ENCODE results near the gene SRSF6. TPM values are rescaled to one million over a fixed set of nuclear protein-coding genes. Genes with fewer than 3 reads are reported as not detected.

The SRSF6 gene
- total and polyA plus RNA-seq, 2 of the 4 experiments (the other 2 are of a cell fraction), result 72.4 to 134 TPM

- Histone ChIP-seq H4K20me1 (ENCODE audit: insufficient read depth, low read length) (peaks cover 75% of the 10 kb centered on the region), H2AK5ac (ENCODE audit: low read depth, low read length) (no peak overlapping the region), H3K14ac (replicated peaks; ENCODE audit: low read depth, low read length) (no peak overlapping the region), H2BK20ac (ENCODE audit: low read depth, low read length) (no peak overlapping the region), H3K79me1 (ENCODE audit: low read depth in 1 of 2, low read length in 2 of 2) (peaks cover 28 to 75% of the 10 kb centered on the region in 2 experiments), H3K4me1 (ENCODE audit: control insufficient read depth, insufficient read depth, low read length) (peaks cover 2% of the 10 kb centered on the region; the same call in 1 of the 2 replicates), H3K27ac (ENCODE audit: insufficient read depth, low read length) (no peak overlapping the region), H3K23ac (ENCODE audit: low read depth, low read length) (no peak overlapping the region), H2AFZ (replicated peaks; ENCODE audit: low read length, poor library complexity) (no peak overlapping the region), H3K4ac (ENCODE audit: low read depth, low read length) (no peak overlapping the region), H3K9me3 (ENCODE audit: control insufficient read depth, insufficient read depth, low read length) (no peaks in the 10 kb centered on the region), H3K56ac (ENCODE audit: extremely low read depth, insufficient read depth, low read length) (no peak overlapping the region), H3K4me3 (ENCODE audit: insufficient read depth, low read depth, low read length) (no peak overlapping the region), H4K91ac (ENCODE audit: insufficient read depth, low read depth, low read length) (no peak overlapping the region), H3K18ac (ENCODE audit: low read depth, low read length) (no peak overlapping the region), H2AK9ac (replicated peaks; ENCODE audit: low read depth, low read length, poor library complexity) (no peak overlapping the region), H3K4me2 (ENCODE audit: low read depth, low read length) (no peak overlapping the region), H3K36me3 (ENCODE audit: control insufficient read depth, insufficient read depth, low read length) (peaks cover 61% of the 10 kb centered on the region), H3K9me1 (ENCODE audit: insufficient read depth, low read length) (peaks cover 3% of the 10 kb centered on the region), H4K8ac (ENCODE audit: low read depth in 2 of 2, low read length in 2 of 2) (no peak overlapping the region), H3K9ac (ENCODE audit: low read depth, low read length) (no peak overlapping the region), H2BK15ac (ENCODE audit: low read depth, low read length) (no peak overlapping the region), H2BK120ac (ENCODE audit: low read depth, low read length) (no peak overlapping the region), H3K27me3 (ENCODE audit: control insufficient read depth, insufficient read depth, low read length) (no peaks in the 10 kb centered on the region), H2BK5ac (ENCODE audit: low read depth, low read length, poor library complexity, severe bottlenecking) (no peak overlapping the region), H4K5ac (ENCODE audit: low read depth, low read length) (no peak overlapping the region)
- BruUV-seq (replicated peaks), result no TSS peak
- dilution Hi-C loops (cut with HindIII; ENCODE audit: low sequenced_read_pairs, unreplicated experiment) (no loop called here), in situ Hi-C loops (cut with MboI; ENCODE audit: low sequenced_read_pairs) (no loop called here), intact Hi-C loops (cut with micrococcal nuclease) (loop anchor here (2.0 to 5.0 kb wide), 2 partner anchors 128 to 619 kb away; partner anchors contain the start of gene IFT52)
- no CpG with 5 or more reads among the region's 4 CpGs for whole genome bisulfite sequencing, 2 experiments (ENCODE audit: extremely low coverage in 2 of 2, insufficient read length in 1 of 2)
- no peak for ATAC-seq (ENCODE audit: low read depth)
- DNase-seq, result no peak
- TF ChIP-seq RAD21 (IDR thresholded peaks at IDR 0.05; ENCODE audit: low read length), result no peak
- TF ChIP-seq MAFK (IDR thresholded peaks at IDR 0.05; ENCODE audit: low read depth, low read length), result peak; percentile 97
- POLR2A ChIA-PET (ENCODE audit: unreplicated experiment), result interaction anchor here (0.6 kb wide), 1 partner anchor 1555 kb away, joined by 4 read pairs; no protein-coding TSS in a partner anchor
- CTCF ChIA-PET, result no interaction called here
Measured at GRCh38 chr20:43462660-43463526, 5.2 kb downstream of the SRSF6 start.
